ENCODE data around the gene LRP5. TPM values are rescaled to one million over a fixed set of nuclear protein-coding genes. Genes with fewer than 3 reads are reported as not detected.

LRP5 gene
- total RNA-seq, 4 donors from 2014 or later: 22.3 to 43.2 (median 33.8) TPM

DNA sequence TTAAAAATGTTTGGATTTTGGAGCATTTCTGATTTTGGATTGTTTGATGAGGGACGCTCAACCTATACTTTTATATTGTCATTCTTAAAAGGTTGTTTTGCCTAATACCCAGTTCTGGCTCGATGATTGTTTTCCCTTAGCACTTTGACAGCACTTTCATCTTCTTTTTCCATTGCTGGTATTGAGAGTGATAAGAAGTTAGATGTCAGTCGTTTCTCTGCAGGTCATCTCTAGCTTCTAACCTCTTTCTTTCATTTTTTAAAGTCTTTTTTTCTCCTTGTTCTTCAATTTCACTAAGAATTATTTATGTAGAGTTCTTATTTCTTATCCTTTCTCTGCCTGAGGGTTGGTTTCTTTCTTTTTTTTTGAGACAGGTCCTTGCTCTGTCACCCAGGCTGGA, 167.0 kb downstream of the LRP5 start:
- Histone ChIP-seq H3K27me3 (no peaks in the 10 kb centered on the region), H3K4me3 (no peak overlapping the region), H3K27ac (no peak overlapping the region), H3K9me3 (peaks cover 0 to 2% (median 0%) of the 10 kb centered on the region in 4 donors), H3K4me1 (peaks cover 0 to 45% (median 15%) of the 10 kb centered on the region in 4 donors), H3K36me3 (peaks cover 0 to under 1% (median 0%) of the 10 kb centered on the region in 3 donors)
- no peak for DNase-seq (ENCODE audit: low spot score in 2 of 2)
- no peak for TF ChIP-seq EP300 (IDR thresholded peaks at IDR 0.05)
- no peak for TF ChIP-seq POLR2A (IDR thresholded peaks at IDR 0.05)
- no peak for TF ChIP-seq CTCF (IDR thresholded peaks at IDR 0.05)
- WGBS, 2 donors: 84 to 91% methylated on average over 3 of the region's 3 CpGs

GRCh38 chr11:68480193-68480592, 167.8 kb downstream of the LRP5 start:
- no peak overlapping the region for H3K4me3 ChIP-seq
- H3K4me1 ChIP-seq: peaks cover 0 to 44% (median 15%) of the 10 kb centered on the region in 4 donors
- H3K36me3 ChIP-seq: peaks cover 0 to 7% (median 0%) of the 10 kb centered on the region in 3 donors
- peaks cover 0 to 6% (median 0%) of the 10 kb centered on the region in 4 donors for H3K9me3 ChIP-seq
- no peaks in the 10 kb centered on the region for H3K27me3 ChIP-seq
- no peak overlapping the region for H3K27ac ChIP-seq
- 68 to 78% methylated on average over 2 of the region's 2 CpGs for WGBS, 2 donors
- TF ChIP-seq CTCF (IDR thresholded peaks at IDR 0.05) (no peak), POLR2A (IDR thresholded peaks at IDR 0.05) (no peak), EP300 (IDR thresholded peaks at IDR 0.05) (no peak)
- DNase-seq (ENCODE audit: low spot score in 2 of 2): no peak

- Histone ChIP-seq H3K4me3 (no peak overlapping the region), H3K9me3 (peaks cover 0 to 6% (median 0%) of the 10 kb centered on the region in 4 donors), H3K27me3 (no peaks in the 10 kb centered on the region), H3K27ac (peak overlapping the region in 1 of 4 donors; percentile 52), H3K36me3 (peaks cover 0 to 7% (median 0%) of the 10 kb centered on the region in 3 donors), H3K4me1 (peaks cover 0 to 44% (median 15%) of the 10 kb centered on the region in 4 donors)
- 17 to 23% methylated on average over 3 of the region's 3 CpGs for WGBS, 2 donors
- no peak for DNase-seq (ENCODE audit: low spot score in 2 of 2)
- TF ChIP-seq CTCF (IDR thresholded peaks at IDR 0.05) (no peak), EP300 (IDR thresholded peaks at IDR 0.05) (no peak), POLR2A (IDR thresholded peaks at IDR 0.05) (no peak)
Measured at GRCh38 chr11:68480852-68481510, 168.6 kb downstream of the LRP5 start.

- peaks cover 0 to 11% (median 0%) of the 10 kb centered on the region in 4 donors for H3K9me3 ChIP-seq
- peaks cover 0 to 40% (median 15%) of the 10 kb centered on the region in 4 donors for H3K4me1 ChIP-seq
- H3K27me3 ChIP-seq: no peaks in the 10 kb centered on the region
- TF ChIP-seq POLR2A (IDR thresholded peaks at IDR 0.05) (no peak), EP300 (IDR thresholded peaks at IDR 0.05) (no peak), CTCF (IDR thresholded peaks at IDR 0.05) (no peak)
- WGBS, 2 donors: 83 to 86% methylated on average over 6 of the region's 6 CpGs
- no peak overlapping the region for H3K4me3 ChIP-seq
- H3K27ac ChIP-seq: peak overlapping the region in 1 of 4 donors; percentile 52
- peaks cover 0 to 7% (median 0%) of the 10 kb centered on the region in 3 donors for H3K36me3 ChIP-seq
- DNase-seq (ENCODE audit: low spot score in 2 of 2): no peak
Measured at GRCh38 chr11:68481579-68482240, 169.3 kb downstream of the LRP5 start.

DNA sequence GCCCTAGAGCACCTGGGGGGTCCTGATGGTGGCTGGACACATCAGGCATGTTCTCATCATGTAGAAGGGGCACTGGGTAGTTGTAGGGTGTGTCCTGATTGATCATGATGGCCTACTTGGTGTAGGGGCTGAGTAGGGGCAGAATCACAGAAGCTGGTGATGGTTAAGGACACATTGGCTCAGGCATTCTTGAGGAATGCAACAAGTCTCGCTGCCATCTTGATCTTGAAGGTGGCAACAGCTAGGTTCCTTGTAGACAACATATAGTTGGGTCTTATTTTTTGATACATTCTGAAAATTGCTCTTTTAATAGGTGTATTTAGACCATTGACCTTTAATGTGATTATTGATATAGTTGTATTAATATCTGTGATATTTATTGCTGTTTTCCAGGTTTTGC, 176.2 kb downstream of the LRP5 start:
- Histone ChIP-seq H3K27ac (no peak overlapping the region), H3K9me3 (peaks cover 0 to 14% (median 0%) of the 10 kb centered on the region in 4 donors), H3K36me3 (peaks cover 0 to 7% (median 0%) of the 10 kb centered on the region in 3 donors), H3K4me3 (no peak overlapping the region), H3K4me1 (peaks cover 0 to 27% (median 0%) of the 10 kb centered on the region in 4 donors), H3K27me3 (no peaks in the 10 kb centered on the region)
- DNase-seq (ENCODE audit: low spot score in 2 of 2): no peak
- WGBS, 2 donors: 100% methylated on average over 1 of the region's 1 CpG
- no peak for TF ChIP-seq CTCF (IDR thresholded peaks at IDR 0.05)
- TF ChIP-seq EP300 (IDR thresholded peaks at IDR 0.05): no peak
- TF ChIP-seq POLR2A (IDR thresholded peaks at IDR 0.05): no peak
